ENCODE results near the gene ADCY5.

The ADCY5 gene

GRCh38 chr3:123296261-123296660 lies 152.6 kb downstream of the ADCY5 start:
- DNase-seq, result no peak

GRCh38 chr3:123295901-123296250 lies 153.0 kb downstream of the ADCY5 start:
- no peak for DNase-seq

- no peak for DNase-seq
Observed at GRCh38 chr3:123295171-123295900, 153.6 kb downstream of the ADCY5 start.

GRCh38 chr3:123294296-123294938 lies 154.5 kb downstream of the ADCY5 start:
- no peak for DNase-seq

- DNase-seq, result no peak
Observed at GRCh38 chr3:123292321-123293310, 156.3 kb downstream of the ADCY5 start.

- DNase-seq, result no peak
Observed at GRCh38 chr3:123291404-123291803, 157.5 kb downstream of the ADCY5 start.

- no peak for DNase-seq
Observed at GRCh38 chr3:123290962-123291361, 157.9 kb downstream of the ADCY5 start.

- no peak for DNase-seq
Observed at GRCh38 chr3:123290107-123290930, 158.6 kb downstream of the ADCY5 start.

- DNase-seq, result no peak
Observed at GRCh38 chr3:123289391-123290106, 159.3 kb downstream of the ADCY5 start.

GRCh38 chr3:123287962-123288302 lies 161.0 kb downstream of the ADCY5 start:
- no peak for DNase-seq

- no peak for DNase-seq
Observed at GRCh38 chr3:123287051-123287961, 161.6 kb downstream of the ADCY5 start.

- no peak for DNase-seq
Observed at GRCh38 chr3:123286308-123287023, 162.4 kb downstream of the ADCY5 start.

GRCh38 chr3:123285931-123286307 lies 163.0 kb downstream of the ADCY5 start:
- DNase-seq, result no peak

GRCh38 chr3:123285479-123285878 lies 163.4 kb downstream of the ADCY5 start:
- no peak for DNase-seq

- DNase-seq, result no peak
Observed at GRCh38 chr3:123285066-123285465, 163.8 kb downstream of the ADCY5 start.

- no peak for DNase-seq
Observed at GRCh38 chr3:123284399-123285010, 164.4 kb downstream of the ADCY5 start.

GRCh38 chr3:123283657-123284398 lies 165.1 kb downstream of the ADCY5 start:
- no peak for DNase-seq

- DNase-seq, result no peak
Observed at GRCh38 chr3:123283074-123283473, 165.8 kb downstream of the ADCY5 start.

GRCh38 chr3:123282461-123282860 lies 166.4 kb downstream of the ADCY5 start:
- DNase-seq, result no peak

Data from activated CD4-positive, CD25-positive, alpha-beta regulatory T cell treated with anti-CD3 and anti-CD28 coated beads, Interleukin-2, amount 50 U/mL, for 72 hours (primary cell).